ENCODE data around the gene TSPAN3. TPM values are rescaled to one million over a fixed set of nuclear protein-coding genes. Genes with fewer than 3 reads are reported as not detected.
A peak's percentile ranks its signal among the peaks of the same experiment; 100 is the strongest.

Gene TSPAN3
- total RNA-seq, 4 donors from 2014 or later: 218 to 1,125 (median 697) TPM

GRCh38 chr15:77032052-77032646, 38.8 kb downstream of the TSPAN3 start:
- no peak for TF ChIP-seq CTCF (IDR thresholded peaks at IDR 0.05)
- no peak for DNase-seq (ENCODE audit: low spot score)
- no peak for ATAC-seq (ENCODE audit: low FRiP score)

- no peak for TF ChIP-seq CTCF (IDR thresholded peaks at IDR 0.05)
- ATAC-seq (ENCODE audit: low FRiP score) (no peak), DNase-seq (ENCODE audit: low spot score) (no peak)
Observed at GRCh38 chr15:77031376-77032050, 39.4 kb downstream of the TSPAN3 start.

- ATAC-seq (ENCODE audit: low FRiP score): no peak
- TF ChIP-seq CTCF (IDR thresholded peaks at IDR 0.05): no peak
- DNase-seq (ENCODE audit: low spot score): no peak
Observed at GRCh38 chr15:77030928-77031375, 40.0 kb downstream of the TSPAN3 start.

- no peak for ATAC-seq (ENCODE audit: low FRiP score)
- TF ChIP-seq CTCF (IDR thresholded peaks at IDR 0.05): no peak
- DNase-seq (ENCODE audit: low spot score): no peak
Observed at GRCh38 chr15:77030048-77030927, 40.6 kb downstream of the TSPAN3 start.

GRCh38 chr15:77029166-77030047, 41.5 kb downstream of the TSPAN3 start:
- no peak for ATAC-seq (ENCODE audit: low FRiP score)
- no peak for TF ChIP-seq CTCF (IDR thresholded peaks at IDR 0.05)

GRCh38 chr15:77028451-77029165, 42.3 kb downstream of the TSPAN3 start:
- no peak for TF ChIP-seq CTCF (IDR thresholded peaks at IDR 0.05)
- peak; percentile 5 for DNase-seq (ENCODE audit: low spot score)
- ATAC-seq (ENCODE audit: low FRiP score): no peak

More at GRCh38 chr15:77029166-77030047, 41.5 kb downstream of the TSPAN3 start:
- peak; percentile 16 for DNase-seq (ENCODE audit: low spot score)

Measured in omental fat pad (tissue), 4 donors.